Stomach (tissue), 4 donors: ENCODE data around the gene TSPAN16.

Experiments
- EP300 ChIP-seq: sonication (generic); formaldehyde crosslinking; IDR thresholded peaks from one replicate; pipeline ENCODE4 v1.6.1; 2017; ENCODE audit warnings: antibody characterized with exemption
- POLR2A ChIP-seq, 4 donors: fragments of 450-650 bp; IDR thresholded peaks; one replicate each; pipeline ENCODE4 v1.6.1; 2016; ENCODE audit warnings: antibody characterized with exemption in 4 of 4, control low read depth in 2 of 4, mild to moderate bottlenecking in 1 of 4, moderate library complexity in 1 of 4
- TF ChIP-seq, protein P1 (sequence below), 7 experiments: fragments of 450-650 bp in 4 of 7; fragments of 200-600 bp in 3 of 7; sonication (generic) in 3 of 7; IDR thresholded peaks; one replicate each; pipeline ENCODE4 v1.5.1; 2016 to 2019; ENCODE audit warnings: antibody characterized with exemption in 7 of 7, control low read depth in 2 of 7, mild to moderate bottlenecking in 1 of 7

GRCh38 chr19:11323601-11324078 is 27.7 kb downstream of the TSPAN16 start:
- TF ChIP-seq POLR2A (IDR thresholded peaks at IDR 0.05) (no peak), EP300 (no peak)
- TF ChIP-seq, protein P1, sequence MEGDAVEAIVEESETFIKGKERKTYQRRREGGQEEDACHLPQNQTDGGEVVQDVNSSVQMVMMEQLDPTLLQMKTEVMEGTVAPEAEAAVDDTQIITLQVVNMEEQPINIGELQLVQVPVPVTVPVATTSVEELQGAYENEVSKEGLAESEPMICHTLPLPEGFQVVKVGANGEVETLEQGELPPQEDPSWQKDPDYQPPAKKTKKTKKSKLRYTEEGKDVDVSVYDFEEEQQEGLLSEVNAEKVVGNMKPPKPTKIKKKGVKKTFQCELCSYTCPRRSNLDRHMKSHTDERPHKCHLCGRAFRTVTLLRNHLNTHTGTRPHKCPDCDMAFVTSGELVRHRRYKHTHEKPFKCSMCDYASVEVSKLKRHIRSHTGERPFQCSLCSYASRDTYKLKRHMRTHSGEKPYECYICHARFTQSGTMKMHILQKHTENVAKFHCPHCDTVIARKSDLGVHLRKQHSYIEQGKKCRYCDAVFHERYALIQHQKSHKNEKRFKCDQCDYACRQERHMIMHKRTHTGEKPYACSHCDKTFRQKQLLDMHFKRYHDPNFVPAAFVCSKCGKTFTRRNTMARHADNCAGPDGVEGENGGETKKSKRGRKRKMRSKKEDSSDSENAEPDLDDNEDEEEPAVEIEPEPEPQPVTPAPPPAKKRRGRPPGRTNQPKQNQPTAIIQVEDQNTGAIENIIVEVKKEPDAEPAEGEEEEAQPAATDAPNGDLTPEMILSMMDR (IDR thresholded peaks at IDR 0.05) = no peak
